Mesenchymal stem cell (in vitro differentiated cells and primary cell): ENCODE measurements around the gene PID1.

Experiments used
- DNase-seq: peaks from one replicate; pipeline ENCODE4 v3.0.0-alpha.2; 2013
- H2AFZ ChIP-seq: one replicate; pipeline ENCODE4 v1.6.1; 2013; ENCODE audit warnings: low read depth, mild to moderate bottlenecking, control low read depth, inconsistent platforms, low read length, moderate library complexity
- H2AK5ac ChIP-seq: 2 replicates; pipeline ENCODE4 v1.6.1; 2013; ENCODE audit warnings: low read length, moderate library complexity, mild to moderate bottlenecking, inconsistent platforms; ENCODE audit not compliant: severe bottlenecking
- H2BK120ac ChIP-seq: one replicate; pipeline ENCODE4 v1.6.1; 2013; ENCODE audit warnings: low read depth, mild to moderate bottlenecking, inconsistent platforms, low read length, moderate library complexity
- H2BK12ac ChIP-seq, 2 experiments: one replicate each; pipeline ENCODE4 v1.6.1; 2013; ENCODE audit warnings: inconsistent platforms in 2 of 2, low read length in 2 of 2, mild to moderate bottlenecking in 2 of 2, moderate library complexity in 2 of 2, control low read depth in 1 of 2
- H2BK15ac ChIP-seq: one replicate; pipeline ENCODE4 v1.6.1; 2013; ENCODE audit warnings: mild to moderate bottlenecking, low read depth, inconsistent platforms; ENCODE audit not compliant: poor library complexity, severe bottlenecking
- H2BK5ac ChIP-seq: 2 replicates; pipeline ENCODE4 v1.6.1; 2013; ENCODE audit warnings: low read depth, mild to moderate bottlenecking, low read length, control low read depth, inconsistent platforms; ENCODE audit not compliant: poor library complexity, severe bottlenecking
- H3K14ac ChIP-seq, 2 experiments: one replicate each; pipeline ENCODE4 v1.6.1; 2013; ENCODE audit warnings: inconsistent platforms in 2 of 2, low read length in 2 of 2, control low read depth in 1 of 2, mild to moderate bottlenecking in 1 of 2, moderate library complexity in 1 of 2
- H3K18ac ChIP-seq, 2 experiments: one replicate each; pipeline ENCODE4 v1.6.1; 2013; ENCODE audit warnings: inconsistent platforms in 2 of 2, low read length in 2 of 2, control low read depth in 1 of 2, low read depth in 1 of 2, mild to moderate bottlenecking in 1 of 2
- H3K23ac ChIP-seq, 2 experiments: one replicate each; pipeline ENCODE4 v1.6.1; 2013; ENCODE audit warnings: inconsistent platforms in 2 of 2, low read length in 2 of 2, mild to moderate bottlenecking in 2 of 2, moderate library complexity in 2 of 2, control low read depth in 1 of 2
- H3K27ac ChIP-seq: 2 replicates; pipeline ENCODE4 v1.5.1; 2013; ENCODE audit warnings: mild to moderate bottlenecking, moderate library complexity, low read length, control low read depth, inconsistent platforms; ENCODE audit not compliant: poor library complexity, severe bottlenecking
- H3K27me3 ChIP-seq, 2 experiments: 2 replicates each; pipeline versions ENCODE4 v1.6.1 to v1.7.0; 2013; ENCODE audit warnings: low read length in 2 of 2, mild to moderate bottlenecking in 2 of 2, moderate library complexity in 2 of 2, control low read depth in 1 of 2, inconsistent platforms in 1 of 2; ENCODE audit not compliant: control insufficient read depth in 1 of 2, insufficient read depth in 1 of 2
- H3K36me3 ChIP-seq, 2 experiments: 2 replicates each; pipeline versions ENCODE4 v1.6.1 to v1.7.0; 2013; ENCODE audit warnings: low read length in 2 of 2, control low read depth in 1 of 2, inconsistent platforms in 1 of 2, low read depth in 1 of 2, mild to moderate bottlenecking in 1 of 2; ENCODE audit not compliant: insufficient read depth in 2 of 2, control insufficient read depth in 1 of 2
- H3K4ac ChIP-seq, 2 experiments: one replicate each; pipeline ENCODE4 v1.6.1; 2013; ENCODE audit warnings: inconsistent platforms in 2 of 2, low read length in 2 of 2, mild to moderate bottlenecking in 2 of 2, moderate library complexity in 2 of 2, control low read depth in 1 of 2, low read depth in 1 of 2
- H3K4me1 ChIP-seq: 2 replicates; pipeline ENCODE4 v1.6.1; 2013; ENCODE audit warnings: low read depth, low read length, control low read depth; ENCODE audit not compliant: control insufficient read depth, insufficient read depth
- H3K4me2 ChIP-seq: 2 replicates; pipeline ENCODE4 v1.6.1; 2013; ENCODE audit warnings: low read length, mild to moderate bottlenecking, inconsistent platforms; ENCODE audit not compliant: poor library complexity, severe bottlenecking
- H3K4me3 ChIP-seq, 2 experiments: 2 replicates each; pipeline versions ENCODE4 v1.5.1 to v1.7.0; 2013; ENCODE audit warnings: low read length in 2 of 2, mild to moderate bottlenecking in 2 of 2, control low read depth in 1 of 2, low read depth in 1 of 2; ENCODE audit not compliant: insufficient read depth in 1 of 2
- H3K79me1 ChIP-seq: replicated peaks from 2 replicates; pipeline ENCODE4 v1.6.1; 2013; ENCODE audit warnings: mild to moderate bottlenecking, control low read depth, low read length, inconsistent platforms; ENCODE audit not compliant: poor library complexity, severe bottlenecking
- H3K9ac ChIP-seq: 2 replicates; pipeline ENCODE4 v1.7.0; 2013; ENCODE audit warnings: mild to moderate bottlenecking, low read length, moderate library complexity
- H3K9me3 ChIP-seq: 2 replicates; pipeline ENCODE4 v1.7.0; 2013; ENCODE audit warnings: mild to moderate bottlenecking, low read length; ENCODE audit not compliant: control insufficient read depth
- H4K8ac ChIP-seq: one replicate; pipeline ENCODE4 v1.6.1; 2013; ENCODE audit warnings: inconsistent platforms, mild to moderate bottlenecking, low read length, moderate library complexity
- H4K91ac ChIP-seq: one replicate; pipeline ENCODE4 v1.6.1; 2013; ENCODE audit warnings: mild to moderate bottlenecking, low read length, inconsistent platforms
- WGBS: methylation state at CpG from one replicate; pipeline ENCODE4 v1.1.7; 2013; ENCODE audit warnings: mixed read lengths; 5-methylcytosine and 5-hydroxymethylcytosine counted together

Gene PID1

GRCh38 chr2:229132236-229132635 lies 138.9 kb downstream of the PID1 start:
- Histone ChIP-seq H3K4me2 (no peak overlapping the region), H3K14ac (no peak overlapping the region), H2BK15ac (no peak overlapping the region), H3K18ac (no peak overlapping the region), H3K27me3 (no peaks in the 10 kb centered on the region), H2BK5ac (no peak overlapping the region), H3K79me1 (no peaks in the 10 kb centered on the region), H2BK120ac (no peak overlapping the region), H3K4ac (no peak overlapping the region), H3K27ac (no peak overlapping the region), H3K4me3 (no peak overlapping the region), H3K23ac (no peak overlapping the region), H2BK12ac (no peak overlapping the region), H3K9me3 (no peaks in the 10 kb centered on the region), H2AFZ (no peak overlapping the region), H2AK5ac (no peak overlapping the region), H3K9ac (peak overlapping the region; percentile 14), H4K91ac (no peak overlapping the region), H3K4me1 (no peaks in the 10 kb centered on the region), H4K8ac (no peak overlapping the region), H3K36me3 (no peaks in the 10 kb centered on the region)
- 92% methylated on average over 5 of the region's 6 CpGs for WGBS
- no peak for DNase-seq

- WGBS, result 31% methylated on average over 6 of the region's 6 CpGs
- Histone ChIP-seq H3K36me3 (no peaks in the 10 kb centered on the region), H3K14ac (no peak overlapping the region), H2AFZ (no peak overlapping the region), H3K4me1 (no peaks in the 10 kb centered on the region), H2BK12ac (no peak overlapping the region), H3K4me3 (no peak overlapping the region), H2BK15ac (no peak overlapping the region), H2AK5ac (no peak overlapping the region), H3K79me1 (no peaks in the 10 kb centered on the region), H3K23ac (no peak overlapping the region), H4K91ac (no peak overlapping the region), H2BK120ac (no peak overlapping the region), H3K4ac (no peak overlapping the region), H3K18ac (no peak overlapping the region), H3K9ac (no peak overlapping the region), H4K8ac (no peak overlapping the region), H2BK5ac (no peak overlapping the region), H3K27ac (no peak overlapping the region), H3K27me3 (no peaks in the 10 kb centered on the region), H3K9me3 (no peaks in the 10 kb centered on the region), H3K4me2 (no peak overlapping the region)
- peak; percentile 61 for DNase-seq
These were observed 140.6 kb downstream of the PID1 start for GRCh38 chr2:229130522-229130921.

- peak overlapping the region; percentile 72 for H3K9ac ChIP-seq
- no peak overlapping the region for H2BK5ac ChIP-seq
- H2BK120ac ChIP-seq, result no peak overlapping the region
- no peaks in the 10 kb centered on the region for H3K79me1 ChIP-seq
- no peaks in the 10 kb centered on the region for H3K4me1 ChIP-seq
- no peak overlapping the region for H4K8ac ChIP-seq
- H3K18ac ChIP-seq, result no peak overlapping the region
- H3K36me3 ChIP-seq, result no peaks in the 10 kb centered on the region
- no peak overlapping the region for H2BK15ac ChIP-seq
- H3K27ac ChIP-seq, result no peak overlapping the region
- 63% methylated on average over 11 of the region's 12 CpGs for WGBS
- H3K23ac ChIP-seq, result no peak overlapping the region
- peak; percentile 47 for DNase-seq
- no peak overlapping the region for H2AFZ ChIP-seq
- no peak overlapping the region for H3K4ac ChIP-seq
- H3K9me3 ChIP-seq, result peaks cover 3% of the 10 kb centered on the region
- no peak overlapping the region for H2AK5ac ChIP-seq
- no peak overlapping the region for H4K91ac ChIP-seq
- H3K4me3 ChIP-seq, result peak overlapping the region in 1 of 2 experiments; percentile 70
- no peak overlapping the region for H2BK12ac ChIP-seq
- H3K27me3 ChIP-seq, result no peaks in the 10 kb centered on the region
- H3K4me2 ChIP-seq, result no peak overlapping the region
- no peak overlapping the region for H3K14ac ChIP-seq
These were observed 141.2 kb downstream of the PID1 start for GRCh38 chr2:229129738-229130371.

GRCh38 chr2:229127471-229127870 lies 143.6 kb downstream of the PID1 start:
- no peak overlapping the region for H3K4me2 ChIP-seq
- no peak overlapping the region for H3K4me3 ChIP-seq
- no peak overlapping the region for H2AFZ ChIP-seq
- H3K4ac ChIP-seq, result no peak overlapping the region
- H2BK15ac ChIP-seq, result no peak overlapping the region
- no peak overlapping the region for H2BK12ac ChIP-seq
- H4K91ac ChIP-seq, result no peak overlapping the region
- WGBS, result 66% methylated on average over 4 of the region's 4 CpGs
- no peaks in the 10 kb centered on the region for H3K27me3 ChIP-seq
- no peak overlapping the region for H2BK120ac ChIP-seq
- peaks cover 3% of the 10 kb centered on the region for H3K9me3 ChIP-seq
- H2BK5ac ChIP-seq, result no peak overlapping the region
- no peak overlapping the region for H4K8ac ChIP-seq
- no peak overlapping the region for H3K14ac ChIP-seq
- DNase-seq, result no peak
- H3K18ac ChIP-seq, result no peak overlapping the region
- H2AK5ac ChIP-seq, result no peak overlapping the region
- no peaks in the 10 kb centered on the region for H3K36me3 ChIP-seq
- H3K9ac ChIP-seq, result no peak overlapping the region
- no peak overlapping the region for H3K23ac ChIP-seq
- H3K4me1 ChIP-seq, result no peaks in the 10 kb centered on the region
- no peak overlapping the region for H3K27ac ChIP-seq
- H3K79me1 ChIP-seq, result no peaks in the 10 kb centered on the region
